Urinary bladder (tissue), 4 donors: ENCODE results near the gene UBE2Q2. TPM values are rescaled to one million over a fixed set of nuclear protein-coding genes. Genes with fewer than 3 reads are reported as not detected.

Experiments used
- DNase-seq: peaks from one replicate; pipeline ENCODE4 v3.0.0-alpha.2; 2015; ENCODE audit errors: extremely low spot score
- H3K27ac ChIP-seq: one replicate; pipeline ENCODE4 v1.5.1; 2013; ENCODE audit warnings: low read depth, mild to moderate bottlenecking, moderate library complexity
- H3K36me3 ChIP-seq: one replicate; pipeline ENCODE4 v1.6.1; 2013; ENCODE audit warnings: mild to moderate bottlenecking, moderate library complexity; ENCODE audit not compliant: insufficient read depth
- H3K4me1 ChIP-seq: one replicate; pipeline ENCODE4 v1.6.1; 2013; ENCODE audit warnings: mild to moderate bottlenecking, moderate library complexity; ENCODE audit not compliant: insufficient read depth
- H3K4me3 ChIP-seq: one replicate; pipeline ENCODE4 v1.5.1; 2013; ENCODE audit warnings: low read depth, low read length
- WGBS: extraction: QIAGEN DNeasy Blood & Tissue Kit; methylation state at CpG from one replicate; pipeline ENCODE4 v1.1.7; 2013; 5-methylcytosine and 5-hydroxymethylcytosine counted together
- polyA plus RNA-seq: library from polyadenylated mRNA; stranded (reverse); fragments of 200-250 nt; gene quantifications from one replicate; pipeline ENCODE4 v1.2.3, GENCODE V29; 2013
- small RNA-seq: library from RNA; depleted of rRNA; stranded (forward); fragments of <200 nt; gene quantifications from one replicate; pipeline ENCODE3, GENCODE V24; 2014
- total RNA-seq: library from RNA; depleted of rRNA; stranded (reverse); fragments of >200 nt; gene quantifications from one replicate; pipeline ENCODE4 v1.2.3, GENCODE V29; 2014
- donor health status: healthy with polysubstance abuse.
- donor health status: healthy.

The UBE2Q2 gene
- total and polyA plus RNA-seq, 2 donors = 46.7 to 101 TPM

- Histone ChIP-seq H3K4me3 (no peak overlapping the region), H3K4me1 (no peaks in the 10 kb centered on the region), H3K27ac (no peak overlapping the region), H3K36me3 (no peaks in the 10 kb centered on the region)
- DNase-seq = no peak
- 69% methylated on average over 5 of the region's 5 CpGs for WGBS
Measured at GRCh38 chr15:75929799-75930565, 86.7 kb downstream of the UBE2Q2 start.

DNA sequence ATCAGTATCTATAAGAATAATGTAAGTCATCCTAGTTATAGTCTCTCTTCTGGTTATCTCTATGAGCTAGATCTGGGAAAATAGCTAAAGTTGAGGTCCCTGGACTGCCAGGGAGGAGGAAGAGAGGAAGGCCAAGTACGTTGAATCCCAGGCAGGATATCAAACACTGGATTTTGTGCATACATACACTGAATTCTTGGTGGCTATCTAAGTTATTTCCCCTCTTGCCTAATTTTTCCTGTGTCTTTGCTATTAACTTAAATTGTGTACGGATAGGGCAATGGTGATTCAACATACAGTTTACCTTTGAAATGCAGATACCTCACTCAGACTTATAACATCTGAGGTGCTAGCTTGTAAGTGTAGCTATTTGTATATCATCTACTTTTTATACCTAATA is 87.6 kb downstream of the UBE2Q2 start:
- no peak for DNase-seq
- Histone ChIP-seq H3K4me1 (no peaks in the 10 kb centered on the region), H3K4me3 (no peak overlapping the region), H3K27ac (no peak overlapping the region), H3K36me3 (no peaks in the 10 kb centered on the region)
- WGBS = 89% methylated on average over 2 of the region's 2 CpGs

DNA sequence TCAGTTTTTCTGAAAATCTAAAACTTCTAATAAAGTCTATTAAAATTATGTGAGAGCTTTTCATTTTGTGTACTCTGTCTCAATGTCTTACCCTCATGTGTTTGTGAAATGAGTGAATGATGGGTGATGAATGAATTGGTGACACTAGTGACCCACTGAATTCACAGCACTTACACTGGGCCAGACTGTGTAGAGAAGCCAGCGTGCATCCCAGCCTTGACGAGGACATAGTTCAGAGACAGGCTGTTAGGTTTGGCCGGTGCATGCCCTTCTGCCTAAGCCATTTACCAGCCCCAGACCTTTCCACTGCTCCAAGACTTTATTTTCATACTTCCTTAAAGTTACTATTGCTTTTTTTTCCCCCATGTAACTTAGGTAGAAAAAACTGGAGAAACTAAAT is 99.2 kb downstream of the UBE2Q2 start:
- Histone ChIP-seq H3K36me3 (no peaks in the 10 kb centered on the region), H3K4me3 (no peak overlapping the region), H3K4me1 (no peaks in the 10 kb centered on the region), H3K27ac (no peak overlapping the region)
- no peak for DNase-seq
- WGBS = 59% methylated on average over 3 of the region's 3 CpGs

- H3K36me3 ChIP-seq = no peaks in the 10 kb centered on the region
- H3K4me3 ChIP-seq = no peak overlapping the region
- no peaks in the 10 kb centered on the region for H3K4me1 ChIP-seq
- DNase-seq = no peak
- WGBS = 75% methylated on average over 5 of the region's 5 CpGs
- H3K27ac ChIP-seq = no peak overlapping the region
Measured at GRCh38 chr15:75943246-75943645, 100.0 kb downstream of the UBE2Q2 start.

DNA sequence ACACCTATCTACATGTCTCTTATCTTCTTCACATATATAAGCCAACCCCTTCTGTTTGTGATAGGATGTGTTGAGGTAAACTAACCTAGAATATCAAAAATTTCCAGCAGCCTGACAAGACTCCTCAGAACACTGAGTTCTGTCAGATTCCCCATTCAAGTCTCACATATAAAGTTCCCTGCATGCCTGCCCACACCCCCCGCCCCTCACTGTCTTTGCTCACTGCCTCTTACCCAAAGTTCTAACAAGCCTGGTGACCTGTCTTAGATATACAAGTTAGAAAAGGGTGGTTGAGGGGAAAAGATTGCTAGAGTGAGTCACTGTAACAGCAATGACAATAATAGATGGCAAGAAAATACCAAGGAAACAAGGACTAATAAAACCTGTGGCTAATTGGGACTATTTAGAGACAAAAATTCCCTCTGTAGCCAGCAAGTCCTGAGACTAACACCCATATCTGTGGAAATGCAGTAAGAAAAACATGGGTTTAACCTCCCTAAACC is 100.5 kb downstream of the UBE2Q2 start:
- 58% methylated on average over 1 of the region's 1 CpG for WGBS

DNA sequence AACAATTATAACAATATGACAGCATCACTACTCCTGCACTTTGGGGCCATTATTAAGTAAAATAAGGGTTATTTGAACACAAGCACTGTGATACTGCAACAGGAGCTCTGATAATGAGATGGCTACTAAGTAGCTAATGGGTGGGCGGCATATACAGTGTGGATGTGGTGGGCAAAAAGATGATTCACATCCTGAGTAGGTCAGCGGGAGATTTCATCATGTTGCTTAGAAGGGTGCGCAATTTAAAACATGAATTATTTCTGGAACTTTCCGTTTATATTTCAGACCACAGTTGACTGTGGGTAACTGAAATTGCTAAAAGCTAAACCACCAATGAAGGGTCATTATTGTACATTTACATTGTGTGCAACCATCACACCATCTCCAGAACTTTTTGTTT is 102.7 kb downstream of the UBE2Q2 start:
- no peak overlapping the region for H3K4me3 ChIP-seq
- H3K27ac ChIP-seq = no peak overlapping the region
- DNase-seq = no peak
- WGBS = 77% methylated on average over 4 of the region's 4 CpGs
- H3K4me1 ChIP-seq = no peaks in the 10 kb centered on the region
- no peaks in the 10 kb centered on the region for H3K36me3 ChIP-seq

More for the DNA sequence above, 100.5 kb downstream of the UBE2Q2 start:
- H3K27ac ChIP-seq = no peak overlapping the region
- H3K4me1 ChIP-seq = no peaks in the 10 kb centered on the region
- H3K36me3 ChIP-seq = no peaks in the 10 kb centered on the region
- no peak for DNase-seq
- no peak overlapping the region for H3K4me3 ChIP-seq

- Histone ChIP-seq H3K27ac (no peak overlapping the region), H3K4me1 (no peaks in the 10 kb centered on the region), H3K36me3 (no peaks in the 10 kb centered on the region), H3K4me3 (no peak overlapping the region)
- 60% methylated on average over 1 of the region's 1 CpG for WGBS
- DNase-seq = no peak
Measured at GRCh38 chr15:75947092-75947491, 103.8 kb downstream of the UBE2Q2 start.

- Histone ChIP-seq H3K4me3 (no peak overlapping the region), H3K36me3 (no peaks in the 10 kb centered on the region), H3K27ac (no peak overlapping the region), H3K4me1 (no peaks in the 10 kb centered on the region)
- 82% methylated on average over 8 of the region's 8 CpGs for WGBS
- no peak for DNase-seq
Measured at GRCh38 chr15:75948761-75949296, 105.6 kb downstream of the UBE2Q2 start.

Small RNAs within 50 kb of the gene (small RNA-seq; reads per million reads assigned to genes)
- not detected for gene RN7SL510P

Other genes starting within 250 kb of the UBE2Q2 start
- gene SNUPN, start 217.7 kb upstream of the UBE2Q2 start, total RNA-seq = 25.1 TPM
- 23.6 TPM for gene SNUPN, start 217.7 kb upstream of the UBE2Q2 start, polyA plus RNA-seq
- gene IMP3, start 203.2 kb upstream of the UBE2Q2 start, total RNA-seq = 30.1 TPM
- 62.5 TPM for gene IMP3, start 203.2 kb upstream of the UBE2Q2 start, polyA plus RNA-seq
- 11.1 TPM for gene SNX33, start 195.5 kb upstream of the UBE2Q2 start, total RNA-seq
- gene SNX33, start 195.5 kb upstream of the UBE2Q2 start, polyA plus RNA-seq = 25.8 TPM
- gene CSPG4, start 130.6 kb upstream of the UBE2Q2 start, total RNA-seq = 30.6 TPM
- gene CSPG4, start 130.6 kb upstream of the UBE2Q2 start, polyA plus RNA-seq = 63.8 TPM
- 25.0 TPM for gene FBXO22, start 60.4 kb downstream of the UBE2Q2 start, total RNA-seq
- gene FBXO22, start 60.4 kb downstream of the UBE2Q2 start, polyA plus RNA-seq = 16.9 TPM
- gene NRG4, start 169.0 kb downstream of the UBE2Q2 start, total RNA-seq = 6.1 TPM
- gene NRG4, start 169.0 kb downstream of the UBE2Q2 start, polyA plus RNA-seq = 0.84 TPM
- 0.16 TPM for gene TMEM266, start 216.5 kb downstream of the UBE2Q2 start, total RNA-seq
- 0.11 TPM for gene TMEM266, start 216.5 kb downstream of the UBE2Q2 start, polyA plus RNA-seq